NCI-H446 treated with DMSO at 0.1 percent for 48 hours (cell line): ENCODE data around the gene MFAP4.

Experiments
- DNase-seq: peaks from one replicate; lab custom pipeline; 2025; lab: John Stamatoyannopoulos, UW

The MFAP4 gene

GRCh38 chr17:19333736-19334290 is 53.2 kb downstream of the MFAP4 start:
- DNase-seq = no peak
